ENCODE results near the gene ST6GALNAC6.

Gene ST6GALNAC6

DNA sequence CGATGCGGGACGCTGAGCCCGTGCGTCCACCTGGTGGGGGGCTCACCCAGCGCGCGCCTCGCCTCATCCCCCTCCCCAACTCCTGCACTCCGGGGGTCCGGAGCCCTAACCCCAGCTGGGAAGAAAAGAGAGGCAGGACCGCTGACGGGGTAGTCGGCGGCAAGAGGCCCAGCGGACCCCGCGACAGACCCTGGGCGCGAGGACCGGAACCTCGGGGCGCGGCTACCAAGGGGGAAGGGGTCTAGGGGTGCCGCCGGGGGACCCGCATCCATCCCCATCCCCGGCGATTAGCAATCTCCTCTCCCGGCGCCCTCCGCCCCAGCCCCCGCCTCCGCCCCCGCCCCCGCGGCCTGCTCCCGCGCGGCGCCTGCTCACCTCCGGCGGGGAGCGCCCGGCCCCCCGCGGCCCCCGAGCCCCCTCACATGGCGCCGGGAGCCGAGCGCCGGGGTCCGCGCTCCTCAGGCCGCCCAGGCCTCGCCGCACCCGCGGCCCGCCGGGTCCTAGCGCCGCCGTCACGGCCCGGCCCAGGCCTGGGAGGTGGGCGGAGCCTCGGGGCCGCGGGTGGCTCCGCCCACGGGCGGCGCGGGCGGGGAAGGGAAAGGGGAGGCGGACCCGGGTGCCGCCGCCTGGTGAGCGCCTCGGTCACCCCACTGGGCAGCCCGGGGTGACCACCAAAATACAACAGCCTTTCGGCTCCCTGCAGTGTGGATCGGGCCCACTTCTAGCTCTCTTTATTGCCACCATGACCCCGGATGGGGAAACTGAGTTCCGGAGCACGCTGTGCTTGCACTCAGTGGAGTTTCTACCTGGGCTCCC is at the start of gene ST6GALNAC6:
Gene ST6GALNAC6 (minus strand): TSS at position 476 of the 816 bp plus-strand sequence. CDS start 1,622 bp downstream, outside the sequence.
- H3K27me3 ChIP-seq (ENCODE audit: control insufficient read depth in 1 of 2, insufficient read depth in 2 of 2, low read length in 2 of 2): no peaks in the 10 kb centered on the region
- H3K4me1 ChIP-seq (ENCODE audit: control insufficient read depth, insufficient read depth, low read length): peaks cover 48% of the 10 kb centered on the region
- peak within 1 kb of the TSS; percentile 84 for H3K27ac ChIP-seq (ENCODE audit: low read length)

GRCh38 chr9:127947841-127948710 is 48.7 kb upstream of the ST6GALNAC6 start:
- Histone ChIP-seq H3K9ac (ENCODE audit: low read length in 2 of 2) (peak overlapping the region in 1 of 2 donors; percentile 13), H3K4me3 (ENCODE audit: low read length in 2 of 2) (no peak overlapping the region), H3K4me1 (ENCODE audit: control insufficient read depth, insufficient read depth, low read length) (peaks cover 21% of the 10 kb centered on the region), H3K36me3 (ENCODE audit: control insufficient read depth in 2 of 2, insufficient read depth in 2 of 2, low read length in 2 of 2) (peaks cover 7 to 22% of the 10 kb centered on the region in 2 donors), H3K27me3 (ENCODE audit: control insufficient read depth in 1 of 2, insufficient read depth in 2 of 2, low read length in 2 of 2) (no peaks in the 10 kb centered on the region), H3K9me3 (ENCODE audit: control insufficient read depth in 2 of 2, low read length in 2 of 2) (no peaks in the 10 kb centered on the region), H3K27ac (ENCODE audit: low read length) (no peak overlapping the region)

More for the DNA sequence above, at the start of gene ST6GALNAC6:
- Histone ChIP-seq H3K9ac (ENCODE audit: low read length in 2 of 2) (peak within 1 kb of the TSS; percentile 73 to 86), H3K36me3 (ENCODE audit: control insufficient read depth in 2 of 2, insufficient read depth in 2 of 2, low read length in 2 of 2) (peaks cover 17 to 21% of the 10 kb centered on the region in 2 donors), H3K9me3 (ENCODE audit: control insufficient read depth in 2 of 2, low read length in 2 of 2) (no peaks in the 10 kb centered on the region), H3K4me3 (ENCODE audit: low read length in 2 of 2) (peak within 1 kb of the TSS; percentile 82 to 85)

DNA sequence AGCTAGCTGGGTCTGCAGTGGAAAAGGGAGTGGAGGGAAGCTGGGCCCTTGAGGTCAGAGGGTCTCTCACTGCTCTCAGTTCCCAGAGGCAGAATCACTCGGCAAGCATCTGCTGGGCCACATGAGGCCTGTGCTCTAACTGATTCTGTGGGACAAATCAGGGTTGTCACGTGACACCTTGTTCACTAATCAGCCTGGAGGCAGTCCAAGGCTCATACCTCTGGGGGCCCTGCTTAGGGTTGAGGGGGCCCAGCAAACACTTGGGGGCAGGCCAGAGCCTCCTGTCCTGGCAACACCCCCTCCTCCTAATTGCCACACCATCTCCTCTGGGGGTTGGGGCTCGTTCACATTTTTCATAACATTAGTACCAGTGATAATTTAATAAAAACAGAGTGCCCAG is 47.3 kb upstream of the ST6GALNAC6 start:
- Histone ChIP-seq H3K36me3 (ENCODE audit: control insufficient read depth in 2 of 2, insufficient read depth in 2 of 2, low read length in 2 of 2) (peaks cover 11 to 22% of the 10 kb centered on the region in 2 donors), H3K27me3 (ENCODE audit: control insufficient read depth in 1 of 2, insufficient read depth in 2 of 2, low read length in 2 of 2) (no peaks in the 10 kb centered on the region), H3K4me1 (ENCODE audit: control insufficient read depth, insufficient read depth, low read length) (peaks cover 27% of the 10 kb centered on the region), H3K9ac (ENCODE audit: low read length in 2 of 2) (no peak overlapping the region), H3K4me3 (ENCODE audit: low read length in 2 of 2) (no peak overlapping the region), H3K9me3 (ENCODE audit: control insufficient read depth in 2 of 2, low read length in 2 of 2) (no peaks in the 10 kb centered on the region), H3K27ac (ENCODE audit: low read length) (no peak overlapping the region)

GRCh38 chr9:127945942-127946341 is 46.5 kb upstream of the ST6GALNAC6 start:
- Histone ChIP-seq H3K4me3 (ENCODE audit: low read length in 2 of 2) (no peak overlapping the region), H3K9me3 (ENCODE audit: control insufficient read depth in 2 of 2, low read length in 2 of 2) (no peaks in the 10 kb centered on the region), H3K36me3 (ENCODE audit: control insufficient read depth in 2 of 2, insufficient read depth in 2 of 2, low read length in 2 of 2) (peaks cover 11 to 22% of the 10 kb centered on the region in 2 donors), H3K9ac (ENCODE audit: low read length in 2 of 2) (no peak overlapping the region), H3K4me1 (ENCODE audit: control insufficient read depth, insufficient read depth, low read length) (peaks cover 27% of the 10 kb centered on the region), H3K27me3 (ENCODE audit: control insufficient read depth in 1 of 2, insufficient read depth in 2 of 2, low read length in 2 of 2) (no peaks in the 10 kb centered on the region), H3K27ac (ENCODE audit: low read length) (no peak overlapping the region)

GRCh38 chr9:127945338-127945737 is 45.9 kb upstream of the ST6GALNAC6 start:
- Histone ChIP-seq H3K4me1 (ENCODE audit: control insufficient read depth, insufficient read depth, low read length) (peaks cover 24% of the 10 kb centered on the region), H3K9me3 (ENCODE audit: control insufficient read depth in 2 of 2, low read length in 2 of 2) (no peaks in the 10 kb centered on the region), H3K4me3 (ENCODE audit: low read length in 2 of 2) (no peak overlapping the region), H3K9ac (ENCODE audit: low read length in 2 of 2) (no peak overlapping the region), H3K27me3 (ENCODE audit: control insufficient read depth in 1 of 2, insufficient read depth in 2 of 2, low read length in 2 of 2) (no peaks in the 10 kb centered on the region), H3K27ac (ENCODE audit: low read length) (no peak overlapping the region), H3K36me3 (ENCODE audit: control insufficient read depth in 2 of 2, insufficient read depth in 2 of 2, low read length in 2 of 2) (peaks cover 11 to 21% of the 10 kb centered on the region in 2 donors)

- H3K9me3 ChIP-seq (ENCODE audit: control insufficient read depth in 2 of 2, low read length in 2 of 2): no peaks in the 10 kb centered on the region
- H3K27me3 ChIP-seq (ENCODE audit: control insufficient read depth in 1 of 2, insufficient read depth in 2 of 2, low read length in 2 of 2): no peaks in the 10 kb centered on the region
- no peak overlapping the region for H3K4me3 ChIP-seq (ENCODE audit: low read length in 2 of 2)
- H3K36me3 ChIP-seq (ENCODE audit: control insufficient read depth in 2 of 2, insufficient read depth in 2 of 2, low read length in 2 of 2): peaks cover 11 to 20% of the 10 kb centered on the region in 2 donors
- no peak overlapping the region for H3K27ac ChIP-seq (ENCODE audit: low read length)
- H3K9ac ChIP-seq (ENCODE audit: low read length in 2 of 2): no peak overlapping the region
- peaks cover 23% of the 10 kb centered on the region for H3K4me1 ChIP-seq (ENCODE audit: control insufficient read depth, insufficient read depth, low read length)
These were observed 45.3 kb upstream of the ST6GALNAC6 start for GRCh38 chr9:127944586-127945218.

- no peaks in the 10 kb centered on the region for H3K27me3 ChIP-seq (ENCODE audit: control insufficient read depth in 1 of 2, insufficient read depth in 2 of 2, low read length in 2 of 2)
- H3K27ac ChIP-seq (ENCODE audit: low read length): peak overlapping the region; percentile 24
- peaks cover 20% of the 10 kb centered on the region for H3K4me1 ChIP-seq (ENCODE audit: control insufficient read depth, insufficient read depth, low read length)
- H3K9me3 ChIP-seq (ENCODE audit: control insufficient read depth in 2 of 2, low read length in 2 of 2): no peaks in the 10 kb centered on the region
- H3K9ac ChIP-seq (ENCODE audit: low read length in 2 of 2): no peak overlapping the region
- H3K36me3 ChIP-seq (ENCODE audit: control insufficient read depth in 2 of 2, insufficient read depth in 2 of 2, low read length in 2 of 2): peaks cover 11 to 20% of the 10 kb centered on the region in 2 donors
- H3K4me3 ChIP-seq (ENCODE audit: low read length in 2 of 2): no peak overlapping the region
These were observed 44.3 kb upstream of the ST6GALNAC6 start for GRCh38 chr9:127943731-127944144.

DNA sequence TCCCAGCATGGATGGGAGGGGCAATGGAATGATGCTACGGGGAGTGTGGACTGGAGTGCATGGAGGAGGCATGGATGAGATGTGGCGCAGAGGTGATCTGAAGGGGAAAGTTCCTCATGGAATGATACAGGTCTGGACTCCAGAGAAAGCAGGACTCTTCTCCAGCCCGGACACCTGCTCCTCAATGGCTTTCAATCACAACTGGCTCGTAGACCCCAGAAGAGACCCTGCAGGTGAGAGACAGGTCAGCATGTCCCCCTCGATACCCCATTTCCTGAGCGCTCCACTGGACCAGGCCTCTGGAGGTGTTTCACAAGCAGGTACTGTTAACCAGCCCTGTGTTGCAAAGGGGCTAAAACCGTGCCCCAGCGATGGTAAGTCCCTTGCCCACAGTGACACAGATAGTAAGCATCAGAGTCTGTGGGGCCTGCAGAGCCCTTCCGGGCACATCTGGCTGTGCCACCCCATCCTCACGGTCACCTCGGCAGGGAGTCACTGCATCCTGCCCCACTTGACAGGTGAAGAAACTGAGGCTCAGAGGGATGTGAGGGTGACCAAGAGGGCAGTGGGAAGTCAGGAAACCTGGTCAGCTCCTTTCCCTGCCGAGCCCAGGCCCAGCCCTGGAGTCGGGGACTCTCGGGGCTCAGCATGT is 43.7 kb upstream of the ST6GALNAC6 start:
- Histone ChIP-seq H3K9me3 (ENCODE audit: control insufficient read depth in 2 of 2, low read length in 2 of 2) (no peaks in the 10 kb centered on the region), H3K27me3 (ENCODE audit: control insufficient read depth in 1 of 2, insufficient read depth in 2 of 2, low read length in 2 of 2) (no peaks in the 10 kb centered on the region), H3K36me3 (ENCODE audit: control insufficient read depth in 2 of 2, insufficient read depth in 2 of 2, low read length in 2 of 2) (peaks cover 11 to 19% of the 10 kb centered on the region in 2 donors), H3K27ac (ENCODE audit: low read length) (no peak overlapping the region), H3K4me3 (ENCODE audit: low read length in 2 of 2) (no peak overlapping the region), H3K9ac (ENCODE audit: low read length in 2 of 2) (no peak overlapping the region), H3K4me1 (ENCODE audit: control insufficient read depth, insufficient read depth, low read length) (peaks cover 25% of the 10 kb centered on the region)

- H3K9ac ChIP-seq (ENCODE audit: low read length in 2 of 2): no peak overlapping the region
- no peak overlapping the region for H3K27ac ChIP-seq (ENCODE audit: low read length)
- H3K9me3 ChIP-seq (ENCODE audit: control insufficient read depth in 2 of 2, low read length in 2 of 2): no peaks in the 10 kb centered on the region
- H3K4me3 ChIP-seq (ENCODE audit: low read length in 2 of 2): no peak overlapping the region
- peaks cover 11 to 12% of the 10 kb centered on the region in 2 donors for H3K36me3 ChIP-seq (ENCODE audit: control insufficient read depth in 2 of 2, insufficient read depth in 2 of 2, low read length in 2 of 2)
- no peaks in the 10 kb centered on the region for H3K27me3 ChIP-seq (ENCODE audit: control insufficient read depth in 1 of 2, insufficient read depth in 2 of 2, low read length in 2 of 2)
- H3K4me1 ChIP-seq (ENCODE audit: control insufficient read depth, insufficient read depth, low read length): peaks cover 28% of the 10 kb centered on the region
These were observed 43.0 kb upstream of the ST6GALNAC6 start for GRCh38 chr9:127942216-127943010.
